ENCODE measurements around the gene MORN1.

GRCh38 chr1:2313651-2314261 lies 77.6 kb downstream of the MORN1 start:
- TF ChIP-seq POLR2A (IDR thresholded peaks at IDR 0.05) (no peak), EP300 (IDR thresholded peaks at IDR 0.05; ENCODE audit: low read depth) (no peak), CTCF (IDR thresholded peaks at IDR 0.05) (no peak), POLR2AphosphoS5 (IDR thresholded peaks at IDR 0.05) (no peak)
